ENCODE measurements around the gene BORCS5. TPM values are rescaled to one million over a fixed set of nuclear protein-coding genes. Genes with fewer than 3 reads are reported as not detected.

The BORCS5 gene
- polyA plus RNA-seq, 2 of the 4 experiments (the other 2 are of a cell fraction), result 5.1 to 10.2 TPM

DNA sequence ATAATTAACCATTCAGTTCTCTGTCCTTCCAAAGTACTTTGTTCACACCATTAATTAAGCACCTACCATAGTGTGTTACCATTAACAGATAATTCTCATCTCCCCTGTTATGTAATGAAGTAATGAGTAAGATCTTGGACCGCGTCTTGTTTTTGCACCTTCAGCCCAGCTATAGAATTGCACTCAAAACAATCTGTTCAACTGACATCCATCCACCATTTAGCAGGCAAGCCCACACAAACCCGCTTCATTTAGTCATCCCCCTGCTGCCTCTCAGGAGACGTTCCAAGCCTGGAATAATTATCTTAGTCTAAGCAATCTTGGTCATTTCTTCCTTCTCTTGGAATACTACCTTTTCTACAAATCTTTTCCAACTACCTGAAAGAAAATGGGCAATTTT, 131.4 kb downstream of the BORCS5 start:
- H3K4me1 ChIP-seq, result peaks cover 5% of the 10 kb centered on the region; the same call in 1 of the 3 replicates
- DNase-seq (ENCODE audit: low read depth in 1 of 2, low spot score in 1 of 2), result no peak
- H3K4me2 ChIP-seq, result no peak overlapping the region
- WGBS (ENCODE audit: missing lambda C conversion rate), result 93% methylated on average over 4 of the region's 4 CpGs
- no peak for TF ChIP-seq RFX5 (IDR thresholded peaks at IDR 0.05)
- no peak for TF ChIP-seq GATA3 (IDR thresholded peaks at IDR 0.05; ENCODE audit: borderline replicate concordance)
- TF ChIP-seq TP53 (CRISPR knock-in tag; IDR thresholded peaks at IDR 0.05), result no peak
- TF ChIP-seq, protein P1, sequence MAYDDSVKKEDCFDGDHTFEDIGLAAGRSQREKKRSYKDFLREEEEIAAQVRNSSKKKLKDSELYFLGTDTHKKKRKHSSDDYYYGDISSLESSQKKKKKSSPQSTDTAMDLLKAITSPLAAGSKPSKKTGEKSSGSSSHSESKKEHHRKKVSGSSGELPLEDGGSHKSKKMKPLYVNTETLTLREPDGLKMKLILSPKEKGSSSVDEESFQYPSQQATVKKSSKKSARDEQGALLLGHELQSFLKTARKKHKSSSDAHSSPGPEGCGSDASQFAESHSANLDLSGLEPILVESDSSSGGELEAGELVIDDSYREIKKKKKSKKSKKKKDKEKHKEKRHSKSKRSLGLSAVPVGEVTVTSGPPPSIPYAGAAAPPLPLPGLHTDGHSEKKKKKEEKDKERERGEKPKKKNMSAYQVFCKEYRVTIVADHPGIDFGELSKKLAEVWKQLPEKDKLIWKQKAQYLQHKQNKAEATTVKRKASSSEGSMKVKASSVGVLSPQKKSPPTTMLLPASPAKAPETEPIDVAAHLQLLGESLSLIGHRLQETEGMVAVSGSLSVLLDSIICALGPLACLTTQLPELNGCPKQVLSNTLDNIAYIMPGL (CRISPR knock-in tag; IDR thresholded peaks at IDR 0.05; ENCODE audit: borderline replicate concordance), result no peak
- no peak for TF ChIP-seq NPAS2 (CRISPR knock-in tag; IDR thresholded peaks at IDR 0.05; ENCODE audit: borderline replicate concordance)
- TF ChIP-seq, protein P2, sequence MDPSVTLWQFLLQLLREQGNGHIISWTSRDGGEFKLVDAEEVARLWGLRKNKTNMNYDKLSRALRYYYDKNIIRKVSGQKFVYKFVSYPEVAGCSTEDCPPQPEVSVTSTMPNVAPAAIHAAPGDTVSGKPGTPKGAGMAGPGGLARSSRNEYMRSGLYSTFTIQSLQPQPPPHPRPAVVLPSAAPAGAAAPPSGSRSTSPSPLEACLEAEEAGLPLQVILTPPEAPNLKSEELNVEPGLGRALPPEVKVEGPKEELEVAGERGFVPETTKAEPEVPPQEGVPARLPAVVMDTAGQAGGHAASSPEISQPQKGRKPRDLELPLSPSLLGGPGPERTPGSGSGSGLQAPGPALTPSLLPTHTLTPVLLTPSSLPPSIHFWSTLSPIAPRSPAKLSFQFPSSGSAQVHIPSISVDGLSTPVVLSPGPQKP (IDR thresholded peaks at IDR 0.05; ENCODE audit: low read depth, low read length), result no peak
- TF ChIP-seq JUN (IDR thresholded peaks at IDR 0.05), result no peak
- no peak for TF ChIP-seq TFCP2L1 (CRISPR knock-in tag; IDR thresholded peaks at IDR 0.05)
- TF ChIP-seq EP300 (IDR thresholded peaks at IDR 0.05), result no peak
- TF ChIP-seq, protein P3, sequence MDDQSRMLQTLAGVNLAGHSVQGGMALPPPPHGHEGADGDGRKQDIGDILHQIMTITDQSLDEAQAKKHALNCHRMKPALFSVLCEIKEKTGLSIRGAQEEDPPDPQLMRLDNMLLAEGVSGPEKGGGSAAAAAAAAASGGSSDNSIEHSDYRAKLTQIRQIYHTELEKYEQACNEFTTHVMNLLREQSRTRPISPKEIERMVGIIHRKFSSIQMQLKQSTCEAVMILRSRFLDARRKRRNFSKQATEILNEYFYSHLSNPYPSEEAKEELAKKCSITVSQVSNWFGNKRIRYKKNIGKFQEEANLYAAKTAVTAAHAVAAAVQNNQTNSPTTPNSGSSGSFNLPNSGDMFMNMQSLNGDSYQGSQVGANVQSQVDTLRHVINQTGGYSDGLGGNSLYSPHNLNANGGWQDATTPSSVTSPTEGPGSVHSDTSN (IDR thresholded peaks at IDR 0.05), result no peak
- TF ChIP-seq JUNB (IDR thresholded peaks at IDR 0.05), result no peak
- no peak for TF ChIP-seq ESRRA (IDR thresholded peaks at IDR 0.05; ENCODE audit: borderline replicate concordance, low read length)
- no peak for TF ChIP-seq SMC3 (IDR thresholded peaks at IDR 0.05)
- no peak for TF ChIP-seq FOSL2 (IDR thresholded peaks at IDR 0.05)
- TF ChIP-seq FOSL2 (CRISPR knock-in tag; IDR thresholded peaks at IDR 0.05), result no peak
- no peak for TF ChIP-seq CEBPB (IDR thresholded peaks at IDR 0.05)
- TF ChIP-seq, protein P4, sequence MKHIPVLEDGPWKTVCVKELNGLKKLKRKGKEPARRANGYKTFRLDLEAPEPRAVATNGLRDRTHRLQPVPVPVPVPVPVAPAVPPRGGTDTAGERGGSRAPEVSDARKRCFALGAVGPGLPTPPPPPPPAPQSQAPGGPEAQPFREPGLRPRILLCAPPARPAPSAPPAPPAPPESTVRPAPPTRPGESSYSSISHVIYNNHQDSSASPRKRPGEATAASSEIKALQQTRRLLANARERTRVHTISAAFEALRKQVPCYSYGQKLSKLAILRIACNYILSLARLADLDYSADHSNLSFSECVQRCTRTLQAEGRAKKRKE (CRISPR knock-in tag; IDR thresholded peaks at IDR 0.05; ENCODE audit: low read depth), result no peak
- no peak for ATAC-seq
- H3K27ac ChIP-seq, result no peak overlapping the region
- CTCF ChIA-PET, result interaction anchor here (0.8 kb wide), 1 partner anchor 14 kb away, joined by 3 read pairs; no protein-coding TSS in a partner anchor
- H3K4me3 ChIP-seq, result no peak overlapping the region
- POLR2A ChIA-PET, result no interaction called here
- no peak for FAIRE-seq
- H3K9me3 ChIP-seq, result no peaks in the 10 kb centered on the region

DNA sequence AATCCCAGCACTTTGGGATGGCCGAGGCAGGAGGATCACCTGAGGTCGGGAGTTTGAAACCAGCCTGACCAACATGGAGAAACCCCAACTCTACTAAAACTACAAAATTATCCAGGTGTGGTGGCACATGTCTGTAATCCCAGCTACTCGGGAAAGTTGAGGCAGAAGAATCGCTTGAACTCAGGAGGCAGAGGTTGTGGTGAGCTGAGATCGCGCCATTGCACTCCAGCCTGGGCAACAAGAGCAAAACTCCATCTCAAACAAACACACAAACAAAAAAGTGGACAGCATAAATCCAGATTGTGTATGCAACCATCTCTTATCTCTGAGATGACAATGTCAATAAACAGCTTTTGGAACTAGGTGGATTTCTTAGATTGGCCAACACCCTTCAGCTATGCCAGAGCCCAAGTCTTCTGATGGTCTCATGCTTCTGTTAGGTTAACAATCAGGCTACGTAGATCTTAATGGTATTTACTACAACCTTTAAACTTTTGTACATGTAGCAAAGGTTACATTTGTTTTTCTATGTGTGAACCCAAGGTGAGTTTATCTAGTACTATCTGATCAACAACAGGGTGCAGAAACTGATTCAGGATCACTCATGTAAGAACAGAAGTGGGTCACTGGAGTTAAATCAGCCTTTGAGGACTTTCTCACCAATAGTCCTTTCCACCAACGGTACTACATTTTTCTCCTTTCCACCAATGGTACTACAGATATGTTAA, 132.1 kb downstream of the BORCS5 start:
- no peak overlapping the region for H3K4me3 ChIP-seq
- FAIRE-seq, result no peak
- TF ChIP-seq RCOR1 (IDR thresholded peaks at IDR 0.05; ENCODE audit: low read depth, low read length) (no peak), KDM1A (IDR thresholded peaks at IDR 0.05; ENCODE audit: low read depth) (no peak), FOSL2 (IDR thresholded peaks at IDR 0.05) (no peak), FOSL2 (CRISPR knock-in tag; IDR thresholded peaks at IDR 0.05) (no peak), SMC3 (IDR thresholded peaks at IDR 0.05) (no peak), JUN (IDR thresholded peaks at IDR 0.05) (no peak), SREBF2 (IDR thresholded peaks at IDR 0.05) (no peak)
- TF ChIP-seq, protein P5, sequence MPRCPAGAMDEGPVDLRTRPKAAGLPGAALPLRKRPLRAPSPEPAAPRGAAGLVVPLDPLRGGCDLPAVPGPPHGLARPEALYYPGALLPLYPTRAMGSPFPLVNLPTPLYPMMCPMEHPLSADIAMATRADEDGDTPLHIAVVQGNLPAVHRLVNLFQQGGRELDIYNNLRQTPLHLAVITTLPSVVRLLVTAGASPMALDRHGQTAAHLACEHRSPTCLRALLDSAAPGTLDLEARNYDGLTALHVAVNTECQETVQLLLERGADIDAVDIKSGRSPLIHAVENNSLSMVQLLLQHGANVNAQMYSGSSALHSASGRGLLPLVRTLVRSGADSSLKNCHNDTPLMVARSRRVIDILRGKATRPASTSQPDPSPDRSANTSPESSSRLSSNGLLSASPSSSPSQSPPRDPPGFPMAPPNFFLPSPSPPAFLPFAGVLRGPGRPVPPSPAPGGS (IDR thresholded peaks at IDR 0.05), result no peak
- ChIA-PET CTCF (interaction anchor here (0.8 to 1.0 kb wide), 2 partner anchors 12 to 14 kb away, joined by 3 to 4 read pairs; no protein-coding TSS in a partner anchor), POLR2A (no interaction called here)
- no peak overlapping the region for H3K27ac ChIP-seq
- peaks cover 5% of the 10 kb centered on the region; the same call in 1 of the 3 replicates for H3K4me1 ChIP-seq
- no peaks in the 10 kb centered on the region for H3K9me3 ChIP-seq
- no peak for DNase-seq (ENCODE audit: low read depth in 1 of 2, low spot score in 1 of 2)
- ATAC-seq, result no peak
- no peak overlapping the region for H3K4me2 ChIP-seq
- WGBS (ENCODE audit: missing lambda C conversion rate), result 88% methylated on average over 8 of the region's 8 CpGs
